VCaP (cell line): ENCODE measurements around the gene CTNNA3.
A peak's percentile ranks its signal among the peaks of the same experiment; 100 is the strongest.

Experiments used
- H3K27ac ChIP-seq: fragments of 450-650 bp; 2 replicates; pipeline ENCODE4 v1.5.1; 2017
- CTCF ChIP-seq: fragments of 450-650 bp; conservative IDR thresholded peaks from 2 replicates; pipeline ENCODE4 v1.5.1; 2017; ENCODE audit warnings: mild to moderate bottlenecking, moderate library complexity

The CTNNA3 gene

GRCh38 chr10:66931340-66931948, 764.6 kb downstream of the CTNNA3 start:
- peak; percentile 86 for TF ChIP-seq CTCF
- H3K27ac ChIP-seq: peak overlapping the region; percentile 7; the same call in 1 of the 2 replicates

- no peak overlapping the region for H3K27ac ChIP-seq
- TF ChIP-seq CTCF: no peak
These were observed 766.6 kb downstream of the CTNNA3 start for GRCh38 chr10:66929375-66929774.

- TF ChIP-seq CTCF: no peak
- no peak overlapping the region; the same call in 1 of the 2 replicates for H3K27ac ChIP-seq
These were observed 767.2 kb downstream of the CTNNA3 start for GRCh38 chr10:66928776-66929175.

- H3K27ac ChIP-seq: no peak overlapping the region; the same call in 1 of the 2 replicates
- TF ChIP-seq CTCF: no peak
These were observed 767.8 kb downstream of the CTNNA3 start for GRCh38 chr10:66927971-66928770.

- no peak for TF ChIP-seq CTCF
- H3K27ac ChIP-seq: no peak overlapping the region
These were observed 768.6 kb downstream of the CTNNA3 start for GRCh38 chr10:66927251-66927935.

GRCh38 chr10:66926841-66927240, 769.2 kb downstream of the CTNNA3 start:
- no peak for TF ChIP-seq CTCF
- no peak overlapping the region for H3K27ac ChIP-seq
